ENCODE results near the gene ZCCHC7.
"Not testable (repeated sequence)": the region's sequence is repeated elsewhere in the genome, so short reads cannot be mapped to it uniquely, and the experiment has no call there.

ZCCHC7 gene

GRCh38 chr9:37119907-37120842, at the start of gene ZCCHC7:
ZCCHC7 (plus strand) TSS chr9:37120574.
- DNase-seq = peak; percentile 69 to 80

GRCh38 chr9:37074790-37075189, 45.6 kb upstream of the ZCCHC7 start:
- DNase-seq = not testable (repeated sequence)

GRCh38 chr9:37079370-37080164, 40.8 kb upstream of the ZCCHC7 start:
- peak; percentile 75 to 85 for DNase-seq

- not testable (repeated sequence) for DNase-seq
Measured at GRCh38 chr9:37080165-37080628, 40.2 kb upstream of the ZCCHC7 start.

GRCh38 chr9:37081507-37081906, 38.9 kb upstream of the ZCCHC7 start:
- not testable (repeated sequence) for DNase-seq

- DNase-seq = no peak
Measured at GRCh38 chr9:37082214-37082765, 38.1 kb upstream of the ZCCHC7 start.

- DNase-seq = no peak
Measured at GRCh38 chr9:37083654-37084053, 36.7 kb upstream of the ZCCHC7 start.

- DNase-seq = no peak
Measured at GRCh38 chr9:37085233-37085632, 35.1 kb upstream of the ZCCHC7 start.

GRCh38 chr9:37092714-37093295, 27.6 kb upstream of the ZCCHC7 start:
- DNase-seq = not testable (repeated sequence)

- no peak for DNase-seq
Measured at GRCh38 chr9:37094751-37095150, 25.6 kb upstream of the ZCCHC7 start.

- DNase-seq = no peak
Measured at GRCh38 chr9:37096628-37097027, 23.7 kb upstream of the ZCCHC7 start.

GRCh38 chr9:37097294-37097693, 23.1 kb upstream of the ZCCHC7 start:
- DNase-seq = no peak

GRCh38 chr9:37100327-37100726, 20.0 kb upstream of the ZCCHC7 start:
- DNase-seq = no peak

- no peak for DNase-seq
Measured at GRCh38 chr9:37100741-37101140, 19.6 kb upstream of the ZCCHC7 start.

GRCh38 chr9:37102486-37102885, 17.9 kb upstream of the ZCCHC7 start:
- DNase-seq = no peak

- DNase-seq = no peak
Measured at GRCh38 chr9:37104183-37104889, 16.0 kb upstream of the ZCCHC7 start.

GRCh38 chr9:37105234-37105633, 15.1 kb upstream of the ZCCHC7 start:
- no peak for DNase-seq

- DNase-seq = no peak
Measured at GRCh38 chr9:37107701-37108100, 12.7 kb upstream of the ZCCHC7 start.

GRCh38 chr9:37114442-37114841, 5.9 kb upstream of the ZCCHC7 start:
- DNase-seq = not testable (repeated sequence)

- DNase-seq = no peak
Measured at GRCh38 chr9:37117956-37118355, 2.4 kb upstream of the ZCCHC7 start.

GRCh38 chr9:37119360-37119759, 1.0 kb upstream of the ZCCHC7 start:
- no peak for DNase-seq

GRCh38 chr9:37120843-37121335, 515 bp downstream of the ZCCHC7 start:
- DNase-seq = not testable (repeated sequence)

All from SHP77 (cell line).